NT2/D1 (cell line): Measurements from ENCODE around the gene SGCA.
A peak's percentile ranks its signal among the peaks of the same experiment; 100 is the strongest.

Source experiments
- DNase-seq: peaks from one replicate; pipeline ENCODE4 v3.0.0-alpha.2; 2011; ENCODE audit warnings: low read depth, low spot score
- H3K27me3 ChIP-seq: 2 replicates; pipeline ENCODE4 v1.6.0; 2011; ENCODE audit warnings: mild to moderate bottlenecking; ENCODE audit not compliant: insufficient read length, insufficient read depth
- H3K36me3 ChIP-seq: 2 replicates; pipeline ENCODE4 v1.6.1; 2011; ENCODE audit warnings: mild to moderate bottlenecking, low read length, mixed read lengths; ENCODE audit not compliant: insufficient read depth, insufficient read length
- H3K4me1 ChIP-seq: 2 replicates; pipeline ENCODE4 v1.5.1; 2011; ENCODE audit not compliant: insufficient read depth, insufficient read length
- H3K4me3 ChIP-seq: 2 replicates; pipeline ENCODE4 v1.5.1; 2011; ENCODE audit warnings: low read depth; ENCODE audit not compliant: insufficient read length
- H3K9ac ChIP-seq: 2 replicates; pipeline ENCODE4 v1.6.0; 2011; ENCODE audit warnings: low read depth; ENCODE audit not compliant: insufficient read length
- H3K9me3 ChIP-seq: 2 replicates; pipeline ENCODE4 v1.5.1; 2011; ENCODE audit warnings: mild to moderate bottlenecking, low read length; ENCODE audit not compliant: insufficient read depth
- SUZ12 ChIP-seq: IDR thresholded peaks from 2 replicates; pipeline ENCODE4 v1.6.1; 2011; ENCODE audit not compliant: insufficient read length, insufficient read depth; ENCODE audit errors: extremely low read depth
- YY1 ChIP-seq: IDR thresholded peaks from 2 replicates; pipeline ENCODE4 v1.6.1; 2011; ENCODE audit not compliant: insufficient read length, insufficient read depth
- ZNF274 ChIP-seq: IDR thresholded peaks from 2 replicates; pipeline ENCODE4 v1.6.1; 2011; ENCODE audit warnings: mild to moderate bottlenecking, low read depth, low read length

The SGCA gene

DNA sequence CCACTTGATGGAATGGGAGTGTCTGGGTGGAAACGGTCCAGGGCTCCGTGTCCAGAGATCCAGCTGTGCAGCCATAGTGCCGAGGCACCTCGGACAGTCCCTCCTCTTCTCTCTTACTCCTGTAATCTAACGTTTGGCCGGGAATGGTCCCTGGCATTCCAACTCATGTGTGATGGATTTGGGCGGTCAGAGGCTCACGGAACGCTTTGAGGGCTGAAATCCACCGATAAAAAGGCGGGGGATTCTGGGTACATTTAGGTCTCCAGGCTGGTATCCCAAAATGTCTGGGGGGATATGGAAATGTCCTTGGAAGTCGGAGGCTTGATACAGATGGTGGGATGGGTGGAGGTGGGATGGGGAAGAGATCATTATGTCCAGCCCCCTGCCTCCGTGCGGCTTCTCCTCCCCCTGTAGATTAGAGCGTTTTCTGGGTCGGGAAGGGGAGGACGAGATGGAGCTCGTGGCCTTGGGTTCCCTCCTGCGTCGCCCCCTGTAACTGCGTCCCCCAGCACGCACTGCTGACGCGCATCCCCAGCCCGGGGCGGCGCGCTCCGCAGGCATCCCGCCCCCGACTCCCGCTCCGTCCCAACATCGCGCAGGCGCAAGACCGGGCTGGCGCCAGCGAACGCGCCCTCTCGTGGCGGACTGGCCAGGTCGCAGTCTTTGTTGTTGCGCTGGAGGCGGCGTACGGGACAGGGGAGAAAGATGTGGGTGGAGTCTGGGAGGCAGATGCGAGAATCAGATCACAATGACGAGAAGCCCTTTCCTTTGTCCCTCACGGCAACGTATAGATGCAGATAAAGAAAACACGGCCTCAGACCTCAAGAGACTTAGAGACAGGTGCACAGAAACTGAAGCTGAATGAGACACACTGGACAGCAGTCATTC lies 4.5 kb upstream of the SGCA start:
- Histone ChIP-seq H3K27me3 (peaks cover 13% of the 10 kb centered on the region), H3K4me1 (peaks cover 17% of the 10 kb centered on the region), H3K4me3 (peak overlapping the region; percentile 45), H3K9me3 (no peaks in the 10 kb centered on the region), H3K9ac (peak overlapping the region; percentile 78), H3K36me3 (no peaks in the 10 kb centered on the region)
- DNase-seq, result peak; percentile 84
- TF ChIP-seq SUZ12, result no peak
- TF ChIP-seq ZNF274, result no peak
- no peak for TF ChIP-seq YY1

DNA sequence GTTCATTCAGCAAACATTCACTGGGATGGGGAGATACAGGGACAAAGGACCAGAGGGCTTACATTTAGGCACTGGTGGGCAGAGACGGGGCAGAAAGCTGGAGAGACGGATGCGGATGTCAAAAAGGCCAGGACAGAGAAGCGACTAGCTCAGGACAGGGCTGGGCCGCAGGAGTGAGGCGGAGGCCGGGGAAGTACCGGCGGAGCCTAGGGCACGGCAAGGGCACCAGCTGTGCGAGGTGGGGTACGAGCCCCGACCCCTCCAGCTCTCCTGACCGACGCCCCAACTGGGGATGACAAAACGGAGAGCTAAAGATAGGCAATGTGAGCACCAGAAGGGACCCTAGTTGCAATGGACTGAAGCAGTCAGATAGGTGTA lies 3.9 kb upstream of the SGCA start:
- peaks cover 21% of the 10 kb centered on the region for H3K4me1 ChIP-seq
- no peaks in the 10 kb centered on the region for H3K36me3 ChIP-seq
- peaks cover 13% of the 10 kb centered on the region for H3K27me3 ChIP-seq
- DNase-seq, result no peak
- no peaks in the 10 kb centered on the region for H3K9me3 ChIP-seq
- TF ChIP-seq YY1 (no peak), SUZ12 (no peak), ZNF274 (no peak)
- peak overlapping the region; percentile 6 for H3K4me3 ChIP-seq
- peak overlapping the region; percentile 69 for H3K9ac ChIP-seq

GRCh38 chr17:50162466-50163254 lies 3.1 kb upstream of the SGCA start:
- Histone ChIP-seq H3K9ac (no peak overlapping the region), H3K9me3 (no peaks in the 10 kb centered on the region), H3K27me3 (peaks cover 13% of the 10 kb centered on the region), H3K4me3 (no peak overlapping the region), H3K36me3 (no peaks in the 10 kb centered on the region), H3K4me1 (peaks cover 26% of the 10 kb centered on the region)
- no peak for TF ChIP-seq SUZ12
- no peak for TF ChIP-seq YY1
- no peak for TF ChIP-seq ZNF274
- no peak for DNase-seq

- H3K4me1 ChIP-seq, result peaks cover 28% of the 10 kb centered on the region
- no peak overlapping the region for H3K9ac ChIP-seq
- no peaks in the 10 kb centered on the region for H3K9me3 ChIP-seq
- H3K36me3 ChIP-seq, result no peaks in the 10 kb centered on the region
- TF ChIP-seq SUZ12, result no peak
- no peak for TF ChIP-seq YY1
- no peak for TF ChIP-seq ZNF274
- peaks cover 13% of the 10 kb centered on the region for H3K27me3 ChIP-seq
- no peak for DNase-seq
- no peak overlapping the region for H3K4me3 ChIP-seq
Measured at GRCh38 chr17:50163843-50164696, 1.7 kb upstream of the SGCA start.

- TF ChIP-seq SUZ12, result no peak
- no peak for TF ChIP-seq YY1
- TF ChIP-seq ZNF274, result no peak
- no peak overlapping the region for H3K9ac ChIP-seq
- DNase-seq, result no peak
Measured at GRCh38 chr17:50164697-50164988, 1.2 kb upstream of the SGCA start.

DNA sequence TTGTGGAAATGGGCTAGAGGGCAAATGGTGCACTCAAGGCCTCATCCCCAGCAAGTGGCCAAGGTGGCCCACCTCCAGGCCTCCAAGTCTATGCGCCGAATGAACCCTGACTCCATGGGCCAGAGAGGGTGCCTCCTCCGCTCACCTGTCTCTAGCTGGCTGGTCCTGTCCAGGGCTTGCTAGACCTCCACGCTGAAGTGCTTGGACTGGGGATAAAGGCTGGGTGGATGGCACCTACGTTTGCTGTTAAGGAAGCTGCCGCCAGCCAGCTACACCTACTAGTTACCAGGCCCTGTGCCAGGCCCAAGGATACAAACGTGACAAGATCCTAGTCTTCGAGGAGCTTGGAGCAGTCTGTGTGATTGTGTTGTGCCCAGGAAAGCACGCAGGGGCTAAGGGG lies 739 bp upstream of the SGCA start:
- H3K9me3 ChIP-seq, result no peaks in the 10 kb centered on the region
- H3K9ac ChIP-seq, result no peak overlapping the region
- H3K27me3 ChIP-seq, result peaks cover 13% of the 10 kb centered on the region
- no peak overlapping the region for H3K4me3 ChIP-seq
- peaks cover 29% of the 10 kb centered on the region for H3K4me1 ChIP-seq
- no peak for TF ChIP-seq ZNF274
- no peak for TF ChIP-seq YY1
- no peak for TF ChIP-seq SUZ12
- no peak for DNase-seq
- no peaks in the 10 kb centered on the region for H3K36me3 ChIP-seq

More at GRCh38 chr17:50164697-50164988, 1.2 kb upstream of the SGCA start:
- H3K9me3 ChIP-seq, result no peaks in the 10 kb centered on the region
- H3K36me3 ChIP-seq, result no peaks in the 10 kb centered on the region
- peaks cover 29% of the 10 kb centered on the region for H3K4me1 ChIP-seq
- H3K27me3 ChIP-seq, result peaks cover 13% of the 10 kb centered on the region
- H3K4me3 ChIP-seq, result no peak overlapping the region

- TF ChIP-seq SUZ12, result no peak
- no peak for TF ChIP-seq ZNF274
- no peak for TF ChIP-seq YY1
- Histone ChIP-seq H3K4me3 (no peak overlapping the region), H3K9me3 (no peaks in the 10 kb centered on the region), H3K9ac (no peak overlapping the region), H3K4me1 (peaks cover 29% of the 10 kb centered on the region), H3K36me3 (no peaks in the 10 kb centered on the region), H3K27me3 (peaks cover 13% of the 10 kb centered on the region)
- DNase-seq, result no peak
Measured at GRCh38 chr17:50165466-50165865, 339 bp upstream of the SGCA start.
